GM19395 (cell line): ENCODE results near the gene IFITM1.
"Not testable (repeated sequence)": the region's sequence is repeated elsewhere in the genome, so short reads cannot be mapped to it uniquely, and the experiment has no call there.

ENCODE experiments used
- ATAC-seq: cut with Tn5 transposase; IDR thresholded peaks from one replicate; pipeline ENCODE4 v1.9.1; 2021; ENCODE audit warnings: mild to moderate bottlenecking, moderate library complexity; ENCODE audit not compliant: unreplicated experiment

The IFITM1 gene

DNA sequence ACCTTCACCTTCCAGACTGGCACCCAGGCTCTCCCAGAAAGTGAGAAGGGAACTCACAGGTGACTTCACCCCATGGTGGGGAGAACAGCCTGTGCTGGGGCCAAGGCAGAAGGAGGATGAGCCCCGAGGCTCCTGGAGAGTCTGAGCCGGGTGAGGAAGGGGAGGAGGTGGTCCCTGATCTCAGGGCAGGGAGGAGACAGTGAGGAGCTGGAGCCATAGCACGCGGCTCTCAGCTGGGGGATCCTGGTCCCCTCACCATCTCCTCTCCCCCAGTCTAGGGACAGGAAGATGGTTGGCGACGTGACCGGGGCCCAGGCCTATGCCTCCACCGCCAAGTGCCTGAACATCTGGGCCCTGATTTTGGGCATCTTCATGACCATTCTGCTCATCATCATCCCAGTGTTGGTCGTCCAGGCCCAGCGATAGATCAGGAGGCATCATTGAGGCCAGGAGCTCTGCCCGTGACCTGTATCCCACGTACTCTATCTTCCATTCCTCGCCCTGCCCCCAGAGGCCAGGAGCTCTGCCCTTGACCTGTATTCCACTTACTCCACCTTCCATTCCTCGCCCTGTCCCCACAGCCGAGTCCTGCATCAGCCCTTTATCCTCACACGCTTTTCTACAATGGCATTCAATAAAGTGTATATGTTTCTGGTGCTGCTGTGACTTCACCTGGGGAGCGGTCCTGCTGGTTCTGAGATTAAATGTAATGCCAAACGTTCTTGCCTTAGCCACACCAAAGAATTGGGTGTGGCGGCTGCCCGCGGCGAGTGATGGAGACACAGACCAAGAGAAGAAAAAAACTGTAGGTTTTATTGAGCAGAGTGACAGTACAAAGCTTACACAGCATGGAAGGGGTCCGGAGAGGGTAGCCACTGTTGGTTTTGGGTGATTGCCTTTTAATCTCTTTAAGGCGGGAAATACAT lies 4.8 kb upstream of the IFITM1 start:
- ATAC-seq: not testable (repeated sequence)

DNA sequence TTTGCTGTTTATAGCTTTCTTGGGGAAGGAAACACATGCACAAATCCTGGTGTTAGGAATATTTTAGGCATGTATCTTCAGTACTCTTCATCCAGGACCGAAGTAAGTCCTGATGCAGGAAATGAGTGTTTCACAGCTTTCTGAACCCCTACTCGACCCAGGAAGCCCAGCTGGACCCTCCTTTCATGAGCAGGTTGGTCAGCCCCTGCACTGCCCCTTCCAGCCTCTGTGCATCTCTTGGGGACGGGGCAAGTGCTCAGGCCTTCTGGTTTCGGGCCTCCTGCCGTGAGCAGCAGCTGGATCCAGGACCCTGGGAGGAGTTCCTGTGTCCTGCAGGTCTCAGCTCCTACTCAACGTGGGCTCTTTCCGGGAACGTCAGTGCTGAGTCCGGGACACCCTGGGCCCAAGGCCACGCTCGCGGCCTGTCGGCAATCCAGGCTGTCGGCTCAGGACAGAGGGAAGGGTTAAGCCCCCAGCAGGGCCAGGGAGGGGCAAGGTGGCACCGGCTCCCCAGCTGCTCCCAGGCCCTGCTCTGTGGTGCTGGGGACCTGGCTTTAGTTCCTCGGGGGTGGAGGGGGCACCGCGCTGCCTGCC lies 3.8 kb upstream of the IFITM1 start:
- ATAC-seq: not testable (repeated sequence)

DNA sequence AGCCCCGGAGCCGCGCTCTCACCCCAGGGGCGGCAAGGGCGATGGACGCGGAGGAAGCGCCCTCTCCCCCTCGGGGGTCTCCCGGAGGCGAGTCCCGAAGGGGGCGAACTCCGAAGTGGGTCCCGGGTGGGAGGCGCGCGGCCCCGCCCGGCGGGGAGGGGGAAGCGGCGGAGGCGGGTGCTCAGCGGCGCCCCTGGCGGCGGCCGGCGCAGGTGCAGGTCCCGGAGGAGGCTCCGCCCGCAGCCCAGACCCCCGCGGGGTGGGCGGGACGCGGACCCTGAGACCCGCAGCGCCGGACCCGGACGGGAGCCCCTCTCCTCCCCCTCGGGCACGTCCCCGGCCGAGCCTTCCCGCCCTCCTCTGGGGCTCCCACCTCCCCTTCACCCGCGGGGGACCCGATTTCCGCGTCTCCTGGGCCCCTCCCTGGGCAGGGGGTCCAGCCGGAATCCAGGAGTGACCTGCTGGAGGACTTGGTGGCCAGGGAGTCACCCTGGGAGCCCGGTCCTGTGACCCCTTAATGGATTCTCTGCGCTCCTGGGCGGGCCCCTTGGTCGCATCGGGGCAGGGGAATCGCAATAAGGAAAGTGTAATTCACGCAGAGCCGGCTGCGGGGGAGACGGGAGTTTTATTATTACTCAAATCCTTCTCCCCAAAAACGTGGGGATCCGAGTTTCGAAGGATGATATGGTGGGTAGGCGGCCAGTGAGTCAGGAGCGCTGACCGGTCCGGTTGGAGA lies 2.7 kb upstream of the IFITM1 start:
- ATAC-seq: not testable (repeated sequence)

DNA sequence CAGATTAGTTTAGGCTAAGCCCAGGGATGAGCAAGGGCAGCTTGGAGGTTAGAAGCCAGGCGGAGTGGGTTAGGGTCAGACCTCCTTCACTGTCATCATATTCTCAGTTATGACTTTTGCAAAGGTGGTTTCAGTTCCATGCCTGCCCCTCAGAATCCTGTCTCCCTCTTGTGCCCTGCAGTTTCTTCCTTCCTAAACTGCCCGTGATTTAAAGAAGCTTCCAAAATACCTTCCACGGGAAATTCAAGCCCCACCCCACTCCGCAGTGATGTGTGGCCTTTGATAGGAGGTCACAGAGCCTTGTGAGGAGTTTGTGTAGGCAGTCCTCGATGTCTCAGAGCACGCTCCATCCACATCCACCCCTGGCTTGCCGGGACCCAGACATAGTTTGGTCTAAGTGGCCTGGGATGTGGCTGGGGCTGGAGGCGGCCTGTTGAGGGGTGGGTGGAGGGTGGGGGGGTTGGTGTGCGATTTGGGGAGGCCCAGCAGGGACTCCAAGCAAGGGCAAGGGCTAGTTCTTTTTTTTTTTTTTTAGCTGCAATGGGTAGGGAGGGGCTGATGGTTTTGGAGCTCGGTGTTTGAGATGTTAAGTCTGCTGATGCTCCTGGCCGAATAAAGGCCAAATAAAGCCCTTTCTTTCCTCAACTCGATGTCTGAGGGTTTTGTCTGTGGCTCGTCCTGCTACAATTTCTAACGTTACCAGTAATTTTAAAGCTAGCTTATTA lies 1.6 kb upstream of the IFITM1 start:
- ATAC-seq: no peak

DNA sequence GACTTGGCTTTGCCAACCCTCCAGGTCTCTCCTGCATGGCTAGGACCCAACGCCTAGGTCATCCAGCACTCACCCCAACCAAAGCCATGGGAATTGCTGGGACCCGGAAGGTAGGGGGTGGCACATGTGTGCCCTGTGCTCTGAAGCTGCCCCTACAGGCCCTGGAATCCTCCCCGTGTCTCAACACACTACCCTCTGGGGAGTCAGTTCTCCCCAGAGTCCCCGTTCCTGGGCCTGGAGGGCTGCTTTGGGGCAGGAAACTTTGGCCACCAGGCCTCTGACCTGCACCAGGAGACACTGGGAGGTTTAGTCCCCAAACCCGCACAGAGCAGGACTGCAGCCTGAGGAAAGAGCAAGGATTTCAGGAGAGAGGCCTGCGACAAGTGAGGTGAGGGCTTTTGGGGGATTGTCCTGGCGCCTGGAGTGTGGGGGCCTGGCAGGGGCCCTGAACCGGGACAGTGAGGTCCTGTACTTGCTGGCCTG lies 495 bp upstream of the IFITM1 start:
- no peak for ATAC-seq

DNA sequence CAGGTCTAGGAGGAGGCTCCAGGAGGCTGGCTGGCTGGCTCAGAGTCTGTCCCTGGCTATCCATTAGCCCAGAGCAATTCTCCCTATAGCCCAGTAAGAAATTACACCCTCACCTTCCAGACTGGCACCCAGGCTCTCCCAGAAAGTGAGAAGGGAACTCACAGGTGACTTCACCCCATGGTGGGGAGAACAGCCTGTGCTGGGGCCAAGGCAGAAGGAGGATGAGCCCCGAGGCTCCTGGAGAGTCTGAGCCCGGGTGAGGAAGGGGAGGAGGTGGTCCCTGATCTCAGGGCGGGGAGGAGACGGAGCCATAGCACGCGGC lies 675 bp downstream of the IFITM1 start:
- not testable (repeated sequence) for ATAC-seq

DNA sequence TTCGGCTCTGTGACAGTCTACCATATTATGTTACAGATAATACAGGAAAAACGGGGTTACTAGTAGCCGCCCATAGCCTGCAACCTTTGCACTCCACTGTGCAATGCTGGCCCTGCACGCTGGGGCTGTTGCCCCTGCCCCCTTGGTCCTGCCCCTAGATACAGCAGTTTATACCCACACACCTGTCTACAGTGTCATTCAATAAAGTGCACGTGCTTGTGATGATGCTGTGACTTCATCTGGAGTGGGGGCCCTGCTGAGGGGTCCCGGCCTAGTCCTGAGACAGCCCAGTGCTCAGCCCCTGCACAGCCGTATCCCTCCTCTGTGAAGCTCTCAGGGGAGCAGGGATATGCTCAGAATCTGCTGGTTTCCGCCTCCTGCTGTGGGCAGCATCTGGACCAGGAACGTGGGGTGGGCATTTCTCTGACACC lies 1.2 kb downstream of the IFITM1 start:
- no peak for ATAC-seq

DNA sequence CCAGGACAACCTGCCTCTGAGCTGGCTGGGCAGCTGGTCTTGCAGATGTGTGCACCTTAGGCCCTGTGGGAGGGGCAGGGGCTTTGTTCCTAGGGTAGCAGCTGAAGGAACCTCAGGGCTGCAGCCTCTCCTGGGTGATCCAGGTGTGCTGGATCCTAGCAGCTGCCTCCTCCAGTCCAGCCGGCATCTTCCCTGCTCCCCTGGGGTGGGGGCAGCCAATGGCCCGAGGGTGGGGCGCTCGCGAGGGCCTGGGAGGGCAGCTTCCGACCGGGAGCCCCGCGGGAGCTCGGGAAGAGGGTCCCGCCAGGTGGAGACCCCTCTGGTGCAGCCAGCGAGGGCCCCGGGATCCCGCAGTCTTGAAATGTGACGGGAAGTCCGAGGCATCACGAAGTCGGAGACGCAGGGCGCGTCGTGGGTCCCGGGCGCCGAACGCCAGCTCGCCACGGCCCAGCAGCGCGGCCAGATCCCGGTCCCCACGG lies 1.7 kb downstream of the IFITM1 start:
- no peak for ATAC-seq

DNA sequence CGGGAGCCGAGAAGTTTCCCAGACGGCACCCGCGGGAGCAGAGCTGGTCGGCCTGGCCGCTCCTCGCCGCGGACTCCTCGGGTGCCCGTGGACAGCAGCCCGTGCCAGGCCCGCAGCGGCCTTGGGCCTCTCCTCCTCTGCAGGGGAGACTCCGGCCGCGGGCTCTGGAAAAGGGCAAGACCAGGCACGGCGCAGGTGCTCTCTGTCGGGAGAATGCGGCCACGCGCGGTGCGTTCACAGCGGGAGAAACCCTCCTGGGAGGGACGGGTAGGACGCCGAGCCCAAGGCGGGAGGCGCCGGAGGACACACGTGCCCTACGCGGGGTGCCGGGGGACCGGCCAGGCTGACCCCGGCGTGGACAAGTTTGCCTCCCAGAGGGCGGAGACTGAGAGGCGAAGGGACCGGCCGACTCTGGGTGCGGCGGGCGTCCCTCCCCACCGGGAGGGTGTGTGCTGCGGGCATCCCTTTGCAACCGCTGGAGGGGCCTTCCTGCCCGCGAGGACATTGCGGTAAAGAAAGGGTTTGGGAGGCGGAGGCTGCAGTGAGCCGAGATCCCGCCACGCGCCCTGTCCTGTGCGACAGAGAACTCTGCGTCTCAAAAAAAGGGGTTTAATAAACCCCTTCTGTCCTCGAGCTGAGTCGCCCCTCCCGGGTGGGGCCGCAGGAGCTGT lies 2.3 kb downstream of the IFITM1 start:
- no peak for ATAC-seq

DNA sequence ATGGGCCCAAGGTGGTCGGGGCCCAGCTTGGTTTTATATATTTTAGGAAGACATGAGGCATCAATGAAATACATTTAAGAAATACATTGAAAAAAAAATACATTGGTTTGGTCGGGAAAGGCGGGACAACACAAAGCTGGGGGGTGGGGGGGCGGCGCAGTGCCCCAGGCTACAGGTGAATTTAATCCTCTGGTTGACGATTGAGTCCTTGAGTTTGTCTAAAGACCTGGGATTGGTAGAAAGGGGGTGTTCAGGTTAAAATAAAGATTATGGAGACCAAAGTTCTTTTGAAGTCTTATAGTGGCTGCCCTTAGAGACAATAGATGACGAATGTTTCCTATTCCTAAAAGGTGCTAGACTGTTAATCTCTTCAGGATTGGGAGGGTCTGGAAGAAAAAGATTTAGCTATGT lies 3.1 kb downstream of the IFITM1 start:
- ATAC-seq: no peak

DNA sequence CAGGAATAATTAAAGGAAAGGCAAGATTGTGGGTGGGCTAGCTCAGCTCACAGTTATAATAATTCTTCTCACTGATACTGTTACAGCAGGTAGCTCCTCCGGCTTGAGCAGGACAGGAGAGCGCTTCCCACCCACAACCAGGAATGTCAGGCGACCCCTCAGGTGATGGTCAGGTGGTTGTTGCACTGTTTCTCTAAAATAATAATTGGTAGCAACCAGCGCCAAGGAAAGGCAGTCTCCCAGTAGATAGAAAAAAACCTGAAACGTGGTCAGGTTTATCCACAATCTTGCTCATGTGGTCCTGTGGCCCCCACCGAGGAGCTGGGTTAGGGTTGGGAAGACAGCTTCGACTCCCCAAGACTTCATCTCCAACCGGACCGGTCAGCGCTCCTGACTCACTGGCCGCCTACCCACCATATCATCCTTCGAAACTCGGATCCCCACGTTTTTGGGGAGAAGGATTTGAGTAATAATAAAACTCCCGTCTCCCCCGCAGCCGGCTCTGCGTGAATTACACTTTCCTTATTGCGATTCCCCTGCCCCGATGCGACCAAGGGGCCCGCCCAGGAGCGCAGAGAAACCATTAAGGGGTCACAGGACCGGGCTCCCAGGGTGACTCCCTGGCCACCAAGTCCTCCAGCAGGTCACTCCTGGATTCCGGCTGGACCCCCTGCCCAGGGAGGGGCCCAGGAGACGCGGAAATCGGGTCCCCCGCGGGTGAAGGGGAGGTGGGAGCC lies 4.0 kb downstream of the IFITM1 start:
- ATAC-seq: not testable (repeated sequence)

DNA sequence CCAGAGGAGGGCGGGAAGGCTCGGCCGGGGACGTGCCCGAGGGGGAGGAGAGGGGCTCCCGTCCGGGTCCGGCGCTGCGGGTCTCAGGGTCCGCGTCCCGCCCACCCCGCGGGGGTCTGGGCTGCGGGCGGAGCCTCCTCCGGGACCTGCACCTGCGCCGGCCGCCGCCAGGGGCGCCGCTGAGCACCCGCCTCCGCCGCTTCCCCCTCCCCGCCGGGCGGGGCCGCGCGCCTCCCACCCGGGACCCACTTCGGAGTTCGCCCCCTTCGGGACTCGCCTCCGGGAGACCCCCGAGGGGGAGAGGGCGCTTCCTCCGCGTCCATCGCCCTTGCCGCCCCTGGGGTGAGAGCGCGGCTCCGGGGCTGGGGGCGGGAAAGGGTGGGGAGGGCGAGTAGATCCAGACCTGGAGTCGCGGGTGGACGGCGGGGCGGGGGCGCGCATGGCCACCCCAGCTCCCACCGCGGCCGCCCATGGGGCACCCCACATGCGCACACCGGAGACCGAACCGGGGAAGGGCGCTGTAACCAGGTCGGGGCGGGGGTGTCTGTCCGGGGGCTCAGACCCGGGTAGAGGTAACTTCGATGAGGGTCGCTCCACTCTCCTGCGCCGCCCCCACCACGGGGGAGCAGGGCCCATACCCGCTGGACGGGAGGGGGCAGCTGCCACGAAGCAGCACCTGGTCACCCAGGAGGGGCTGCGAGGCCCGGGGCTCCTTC lies 4.7 kb downstream of the IFITM1 start:
- not testable (repeated sequence) for ATAC-seq

DNA sequence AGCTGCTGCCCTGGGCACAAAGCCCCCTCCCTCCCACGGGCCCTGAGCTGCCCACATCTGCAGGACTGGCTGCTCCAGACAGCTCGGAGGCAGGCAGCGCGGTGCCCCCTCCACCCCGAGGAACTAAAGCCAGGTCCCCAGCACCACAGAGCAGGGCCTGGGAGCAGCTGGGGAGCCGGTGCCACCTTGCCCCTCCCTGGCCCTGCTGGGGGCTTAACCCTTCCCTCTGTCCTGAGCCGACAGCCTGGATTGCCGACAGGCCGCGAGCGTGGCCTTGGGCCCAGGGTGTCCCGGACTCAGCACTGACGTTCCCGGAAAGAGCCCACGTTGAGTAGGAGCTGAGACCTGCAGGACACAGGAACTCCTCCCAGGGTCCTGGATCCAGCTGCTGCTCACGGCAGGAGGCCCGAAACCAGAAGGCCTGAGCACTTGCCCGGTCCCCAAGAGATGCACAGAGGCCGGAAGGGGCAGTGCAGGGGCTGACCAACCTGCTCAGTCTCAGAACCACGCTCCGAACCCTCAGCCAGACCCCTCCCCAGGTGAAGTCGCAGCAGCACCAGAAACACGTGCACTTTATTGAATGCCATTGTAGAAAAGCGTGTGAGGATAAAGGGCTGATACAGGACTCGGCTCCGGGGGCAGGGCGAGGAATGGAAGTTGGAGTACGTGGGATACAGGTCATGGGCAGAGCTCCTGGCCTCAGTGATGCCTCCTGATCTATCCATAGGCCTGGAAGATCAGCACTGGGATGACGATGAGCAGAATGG lies 5.5 kb downstream of the IFITM1 start:
- not testable (repeated sequence) for ATAC-seq

DNA sequence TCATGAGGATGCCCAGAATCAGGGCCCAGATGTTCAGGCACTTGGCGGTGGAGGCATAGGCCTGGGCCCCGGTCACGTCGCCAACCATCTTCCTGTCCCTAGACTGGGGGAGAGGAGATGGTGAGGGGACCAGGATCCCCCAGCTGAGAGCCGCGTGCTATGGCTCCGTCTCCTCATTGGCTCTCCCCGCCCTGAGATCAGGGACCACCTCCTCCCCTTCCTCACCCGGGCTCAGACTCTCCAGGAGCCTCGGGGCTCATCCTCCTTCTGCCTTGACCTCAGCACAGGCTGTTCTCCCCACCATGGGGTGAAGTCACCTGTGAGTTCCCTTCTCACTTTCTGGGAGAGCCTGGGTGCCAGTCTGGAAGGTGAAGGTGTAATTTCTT lies 6.0 kb downstream of the IFITM1 start:
- ATAC-seq: not testable (repeated sequence)

DNA sequence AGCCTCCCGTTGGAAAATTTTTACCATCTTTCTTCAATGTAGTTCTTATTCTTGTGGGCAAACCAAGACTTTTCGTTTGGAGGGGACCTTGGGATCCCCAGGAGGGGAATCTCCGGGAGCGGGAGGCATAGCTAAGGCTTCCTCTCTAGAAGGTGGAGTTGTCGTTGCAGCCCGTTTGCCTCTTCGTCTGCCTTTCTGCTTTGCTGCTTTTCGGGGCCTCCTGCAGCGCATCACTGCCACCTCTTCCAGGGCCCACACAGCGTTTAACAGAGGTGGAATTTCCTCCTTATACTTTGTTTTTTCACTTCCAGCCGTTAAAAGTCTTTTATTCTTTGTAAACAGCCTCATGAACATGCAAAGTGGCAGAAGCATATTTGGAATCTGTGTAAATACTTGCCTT lies 10.3 kb downstream of the IFITM1 start:
- no peak for ATAC-seq

DNA sequence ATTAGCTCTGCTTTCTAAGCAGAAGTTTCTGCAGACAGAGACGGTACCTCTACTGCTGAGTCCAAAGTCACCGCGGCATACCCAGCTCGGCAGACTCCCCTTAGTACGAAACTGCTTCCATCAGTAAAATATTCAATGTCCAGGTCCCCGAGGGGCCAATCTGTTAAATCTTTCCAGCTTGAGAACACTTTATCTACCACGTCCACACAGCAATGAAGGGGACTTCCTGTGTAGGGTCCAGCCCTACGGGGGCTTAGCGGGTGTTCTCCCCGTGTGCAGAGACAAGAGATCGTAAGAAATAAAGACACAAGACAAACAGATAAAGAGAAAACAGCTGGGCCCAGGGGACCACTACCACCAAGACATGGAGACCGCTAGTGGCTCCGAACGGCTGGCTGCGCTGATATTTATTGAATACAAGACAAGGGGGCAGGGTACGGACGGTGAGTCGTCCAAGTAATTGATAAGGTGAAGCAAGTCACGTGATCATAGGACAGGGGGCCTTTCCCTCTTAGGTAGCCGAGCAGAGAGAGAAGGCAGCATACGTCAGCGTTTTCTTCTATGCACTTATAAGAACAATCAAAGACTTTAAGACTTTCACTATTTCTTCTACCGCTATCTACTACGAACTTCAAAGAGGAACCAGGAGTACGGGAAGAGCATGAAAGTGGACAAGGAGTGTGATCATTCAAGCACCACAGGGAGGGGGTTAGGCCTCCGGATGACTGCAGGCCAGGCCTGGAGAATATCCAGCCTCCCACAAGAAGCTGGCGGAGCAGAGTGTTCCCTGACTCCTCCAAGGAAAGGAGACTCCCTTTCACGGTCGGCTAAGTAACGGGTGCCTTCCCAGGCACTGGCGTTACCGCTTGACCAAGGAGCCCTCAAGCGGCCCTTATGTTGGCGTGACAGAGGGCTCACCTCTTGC lies 11.0 kb downstream of the IFITM1 start:
- not testable (repeated sequence) for ATAC-seq
